Activated naive CD4-positive, alpha-beta T cell treated with anti-CD3 and anti-CD28 coated beads, Interleukin-2, amount 50 U/mL, for 24 hours (primary cell): ENCODE results near the gene LARP4B.

Experiments
- H3K27ac Mint-ChIP-seq: one replicate; pipeline ENCODE4 v1.8.0; 2021; ENCODE audit warnings: mild to moderate bottlenecking, mixed read lengths
- H3K27me3 Mint-ChIP-seq: one replicate; pipeline ENCODE4 v1.8.0; 2021; ENCODE audit warnings: mixed read lengths
- H3K36me3 Mint-ChIP-seq: one replicate; pipeline ENCODE4 v1.8.0; 2021; ENCODE audit warnings: mixed read lengths
- H3K4me1 Mint-ChIP-seq: one replicate; pipeline ENCODE4 v1.8.0; 2021; ENCODE audit warnings: mixed read lengths
- H3K4me3 Mint-ChIP-seq: one replicate; pipeline ENCODE4 v1.8.0; 2021; ENCODE audit warnings: mild to moderate bottlenecking, mixed read lengths
- H3K9me3 Mint-ChIP-seq: one replicate; pipeline ENCODE4 v1.8.0; 2021; ENCODE audit warnings: mixed read lengths

Gene LARP4B

DNA sequence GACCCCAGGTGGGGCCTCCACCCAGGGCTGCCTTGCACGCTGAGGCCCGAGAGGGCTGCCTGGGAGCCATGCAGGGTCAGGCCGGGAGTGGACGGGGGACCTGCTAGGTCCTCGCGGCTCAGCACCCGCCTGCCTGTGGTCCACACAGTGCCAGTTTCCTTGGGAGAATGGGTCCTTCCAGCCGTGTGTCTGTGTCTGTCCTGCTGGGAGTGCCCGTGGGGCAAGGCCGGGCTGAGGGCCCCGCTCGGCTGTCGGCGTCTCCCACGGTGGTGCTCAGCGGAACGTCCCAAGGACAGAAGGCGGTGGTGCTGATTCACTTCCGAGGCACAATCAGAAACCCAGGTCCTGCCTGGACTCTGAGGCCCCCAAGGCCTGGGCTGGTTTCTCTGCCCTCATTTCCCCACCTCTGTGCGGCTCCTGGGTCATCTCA lies 33.5 kb upstream of the LARP4B start:
- Mint-ChIP-seq H3K4me1 (peaks cover 7% of the 10 kb centered on the region), H3K27me3 (peaks cover 2% of the 10 kb centered on the region), H3K4me3 (no peak overlapping the region), H3K36me3 (peaks cover 2% of the 10 kb centered on the region), H3K9me3 (no peaks in the 10 kb centered on the region), H3K27ac (no peak overlapping the region)

- Mint-ChIP-seq H3K27ac (no peak overlapping the region), H3K27me3 (peaks cover 2% of the 10 kb centered on the region), H3K4me3 (no peak overlapping the region), H3K9me3 (no peaks in the 10 kb centered on the region), H3K4me1 (peaks cover 7% of the 10 kb centered on the region), H3K36me3 (peaks cover 2% of the 10 kb centered on the region)
These were observed 32.9 kb upstream of the LARP4B start for GRCh38 chr10:964321-964987.

GRCh38 chr10:963655-964054 lies 32.1 kb upstream of the LARP4B start:
- Mint-ChIP-seq H3K27ac (no peak overlapping the region), H3K9me3 (no peaks in the 10 kb centered on the region), H3K4me1 (peaks cover 7% of the 10 kb centered on the region), H3K27me3 (no peaks in the 10 kb centered on the region), H3K4me3 (no peak overlapping the region), H3K36me3 (peaks cover 2% of the 10 kb centered on the region)

DNA sequence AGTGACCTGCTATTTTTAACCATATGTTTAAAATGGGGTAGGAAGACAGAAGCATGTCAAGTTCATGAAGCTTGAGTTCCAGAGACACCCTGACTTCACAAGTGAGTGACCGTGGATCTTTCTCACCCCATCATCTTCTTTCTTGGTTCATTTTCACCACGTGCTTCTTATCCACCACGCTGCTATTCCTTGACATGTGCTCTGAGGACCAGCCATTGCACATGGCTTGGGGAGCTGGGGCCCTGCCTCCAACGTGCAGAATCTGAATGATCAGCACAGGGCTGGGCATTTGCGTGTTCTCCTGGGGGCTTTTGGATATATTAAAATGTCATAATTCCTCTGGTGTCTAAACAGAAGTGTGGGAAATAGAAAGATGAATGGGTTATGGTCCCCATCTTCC lies 31.7 kb upstream of the LARP4B start:
- Mint-ChIP-seq H3K27ac (no peak overlapping the region), H3K4me3 (no peak overlapping the region), H3K36me3 (peaks cover 2% of the 10 kb centered on the region), H3K27me3 (no peaks in the 10 kb centered on the region), H3K9me3 (no peaks in the 10 kb centered on the region), H3K4me1 (peaks cover 7% of the 10 kb centered on the region)

DNA sequence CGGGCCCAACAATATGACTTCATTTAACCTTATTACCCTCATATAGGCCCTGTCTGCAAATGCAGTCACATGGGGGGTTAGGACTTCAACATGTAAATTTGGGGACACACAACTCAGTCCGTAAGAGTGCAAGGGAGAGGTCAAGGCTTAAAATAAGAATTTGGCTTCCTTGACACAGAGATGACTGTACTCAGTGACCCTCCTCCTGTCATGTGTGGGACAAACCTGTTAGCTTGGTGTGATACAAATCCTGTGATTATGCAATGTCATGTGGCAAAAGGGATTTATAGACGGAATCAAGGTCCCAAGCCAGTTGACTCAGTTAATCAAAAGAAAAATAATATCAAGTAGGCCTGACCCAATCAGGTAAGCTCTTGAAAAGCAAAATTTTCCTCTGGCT lies 30.8 kb upstream of the LARP4B start:
- H3K4me3 Mint-ChIP-seq = no peak overlapping the region
- peaks cover 6% of the 10 kb centered on the region for H3K4me1 Mint-ChIP-seq
- peaks cover 2% of the 10 kb centered on the region for H3K36me3 Mint-ChIP-seq
- H3K27me3 Mint-ChIP-seq = no peaks in the 10 kb centered on the region
- no peaks in the 10 kb centered on the region for H3K9me3 Mint-ChIP-seq
- no peak overlapping the region for H3K27ac Mint-ChIP-seq

- H3K27me3 Mint-ChIP-seq = no peaks in the 10 kb centered on the region
- no peaks in the 10 kb centered on the region for H3K4me1 Mint-ChIP-seq
- no peak overlapping the region for H3K27ac Mint-ChIP-seq
- no peak overlapping the region for H3K4me3 Mint-ChIP-seq
- no peaks in the 10 kb centered on the region for H3K36me3 Mint-ChIP-seq
- no peaks in the 10 kb centered on the region for H3K9me3 Mint-ChIP-seq
These were observed 27.4 kb upstream of the LARP4B start for GRCh38 chr10:958856-959255.

DNA sequence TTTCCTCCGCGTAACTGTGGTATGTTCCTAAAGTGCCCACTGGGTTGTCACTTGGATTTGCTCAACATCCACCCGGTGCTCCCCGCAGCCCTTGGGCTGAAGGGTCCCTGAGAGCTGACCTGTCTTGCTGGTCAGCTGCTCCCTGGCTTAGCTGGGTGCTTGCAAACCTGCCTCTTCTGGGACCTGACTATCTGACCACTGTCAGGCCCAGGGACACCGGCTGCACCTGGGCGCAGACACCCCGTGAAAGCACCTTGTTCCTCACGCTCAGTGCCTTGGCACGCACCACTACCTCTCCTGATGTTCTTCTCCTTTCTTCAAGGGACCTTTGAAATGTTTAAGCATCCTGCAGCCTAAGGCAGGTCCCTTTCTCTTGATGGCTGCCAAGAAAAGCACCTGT lies 26.6 kb upstream of the LARP4B start:
- H3K27ac Mint-ChIP-seq = no peak overlapping the region
- H3K4me3 Mint-ChIP-seq = no peak overlapping the region
- no peaks in the 10 kb centered on the region for H3K4me1 Mint-ChIP-seq
- H3K9me3 Mint-ChIP-seq = no peaks in the 10 kb centered on the region
- H3K36me3 Mint-ChIP-seq = no peaks in the 10 kb centered on the region
- H3K27me3 Mint-ChIP-seq = no peaks in the 10 kb centered on the region

DNA sequence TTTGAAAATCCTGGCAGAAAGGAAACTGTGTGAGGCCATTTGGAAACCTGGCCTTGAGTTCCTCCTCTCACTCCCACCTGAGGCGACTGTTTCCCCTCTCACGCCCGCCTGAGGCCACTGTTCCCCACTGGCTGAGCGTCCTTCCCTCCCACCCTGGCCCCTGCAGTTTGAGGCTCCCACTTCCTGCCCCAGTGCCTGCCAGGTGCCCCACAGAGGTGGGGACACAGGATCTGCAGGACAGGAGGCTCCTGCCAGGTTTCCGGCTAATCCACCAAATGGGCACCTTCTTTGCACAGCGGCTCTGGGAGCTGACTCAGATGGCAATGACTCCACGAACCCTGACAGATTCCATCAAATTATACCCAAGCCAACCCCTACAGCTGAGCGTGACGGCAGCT lies 24.3 kb upstream of the LARP4B start:
- Mint-ChIP-seq H3K4me1 (no peaks in the 10 kb centered on the region), H3K4me3 (no peak overlapping the region), H3K27me3 (no peaks in the 10 kb centered on the region), H3K9me3 (no peaks in the 10 kb centered on the region), H3K27ac (no peak overlapping the region), H3K36me3 (no peaks in the 10 kb centered on the region)

- Mint-ChIP-seq H3K36me3 (no peaks in the 10 kb centered on the region), H3K4me3 (no peak overlapping the region), H3K27me3 (no peaks in the 10 kb centered on the region), H3K27ac (no peak overlapping the region), H3K4me1 (no peaks in the 10 kb centered on the region), H3K9me3 (no peaks in the 10 kb centered on the region)
These were observed 23.8 kb upstream of the LARP4B start for GRCh38 chr10:955127-955819.

GRCh38 chr10:954396-954795 lies 22.9 kb upstream of the LARP4B start:
- Mint-ChIP-seq H3K4me3 (no peak overlapping the region), H3K36me3 (peaks cover 3% of the 10 kb centered on the region), H3K4me1 (no peaks in the 10 kb centered on the region), H3K27ac (no peak overlapping the region), H3K27me3 (no peaks in the 10 kb centered on the region), H3K9me3 (no peaks in the 10 kb centered on the region)

- no peaks in the 10 kb centered on the region for H3K9me3 Mint-ChIP-seq
- H3K4me1 Mint-ChIP-seq = no peaks in the 10 kb centered on the region
- peaks cover 3% of the 10 kb centered on the region for H3K36me3 Mint-ChIP-seq
- H3K27me3 Mint-ChIP-seq = no peaks in the 10 kb centered on the region
- H3K4me3 Mint-ChIP-seq = no peak overlapping the region
- H3K27ac Mint-ChIP-seq = no peak overlapping the region
These were observed 22.3 kb upstream of the LARP4B start for GRCh38 chr10:953836-954235.

- Mint-ChIP-seq H3K27me3 (no peaks in the 10 kb centered on the region), H3K9me3 (no peaks in the 10 kb centered on the region), H3K4me1 (peaks cover 4% of the 10 kb centered on the region), H3K36me3 (peaks cover 3% of the 10 kb centered on the region), H3K27ac (peak overlapping the region; percentile 83), H3K4me3 (no peak overlapping the region)
These were observed 17.9 kb upstream of the LARP4B start for GRCh38 chr10:949446-949845.

DNA sequence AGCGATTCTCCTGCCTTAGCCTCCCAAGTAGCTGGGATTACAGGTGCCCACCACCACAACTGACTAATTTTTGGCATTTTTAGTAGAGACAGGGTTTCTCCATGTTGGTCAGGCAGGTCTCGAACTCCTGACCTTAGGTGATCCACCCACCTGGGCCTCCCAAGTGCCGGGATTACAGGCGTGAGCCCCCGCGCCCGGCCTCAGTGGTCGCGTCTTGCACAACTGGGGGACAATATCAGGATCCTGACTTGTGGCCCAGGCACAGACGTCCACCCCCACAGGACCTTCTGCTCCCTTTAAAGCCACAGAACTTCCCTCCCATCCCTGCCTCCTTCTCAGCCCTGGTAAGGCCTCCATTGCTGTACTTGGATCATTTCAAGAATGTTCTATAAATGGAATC lies 16.8 kb upstream of the LARP4B start:
- Mint-ChIP-seq H3K36me3 (peaks cover 3% of the 10 kb centered on the region), H3K27me3 (no peaks in the 10 kb centered on the region), H3K4me3 (no peak overlapping the region), H3K27ac (no peak overlapping the region), H3K9me3 (no peaks in the 10 kb centered on the region), H3K4me1 (peaks cover 9% of the 10 kb centered on the region)

DNA sequence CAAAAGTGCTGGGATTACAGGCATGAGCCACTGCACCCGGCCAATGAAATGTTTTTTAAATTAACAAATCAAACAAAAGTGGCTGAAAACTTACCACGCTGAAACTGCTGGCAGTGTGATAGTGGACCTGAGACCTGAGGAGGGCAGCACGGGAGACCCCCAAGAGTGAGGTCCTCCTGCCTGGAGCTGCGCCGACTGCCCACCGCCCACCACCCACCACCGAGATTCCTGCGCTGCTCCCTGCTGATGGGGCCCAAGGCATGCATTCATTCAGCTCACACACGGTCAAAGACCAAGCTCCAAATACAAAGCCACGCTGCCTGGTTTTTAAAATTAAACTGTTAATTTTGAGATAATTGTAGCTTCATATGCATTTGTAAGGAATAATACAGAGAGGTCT lies 16.4 kb upstream of the LARP4B start:
- Mint-ChIP-seq H3K4me1 (peaks cover 9% of the 10 kb centered on the region), H3K27me3 (no peaks in the 10 kb centered on the region), H3K36me3 (peaks cover 3% of the 10 kb centered on the region), H3K27ac (no peak overlapping the region), H3K4me3 (no peak overlapping the region), H3K9me3 (no peaks in the 10 kb centered on the region)

DNA sequence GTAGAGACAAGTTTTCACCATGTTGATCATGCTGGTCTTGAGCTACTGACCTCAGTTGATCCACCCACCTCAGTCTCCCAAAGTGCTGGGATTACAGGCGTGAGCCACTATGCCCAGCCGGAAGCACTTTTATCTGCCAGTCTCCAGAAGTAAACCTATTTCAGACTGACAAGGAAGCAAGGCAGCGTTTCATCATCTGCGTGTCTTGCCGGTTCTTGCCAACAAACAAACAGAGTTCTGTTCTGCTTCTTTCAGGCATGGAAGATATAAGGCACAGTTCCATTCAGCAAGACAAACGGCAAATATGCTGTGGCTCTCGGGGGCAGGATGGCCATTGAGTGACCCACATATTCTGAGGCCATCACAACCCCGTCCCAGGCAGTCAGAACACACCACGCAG lies 15.5 kb upstream of the LARP4B start:
- H3K4me3 Mint-ChIP-seq = no peak overlapping the region
- no peaks in the 10 kb centered on the region for H3K9me3 Mint-ChIP-seq
- H3K4me1 Mint-ChIP-seq = peaks cover 14% of the 10 kb centered on the region
- peaks cover 3% of the 10 kb centered on the region for H3K36me3 Mint-ChIP-seq
- H3K27me3 Mint-ChIP-seq = no peaks in the 10 kb centered on the region
- no peak overlapping the region for H3K27ac Mint-ChIP-seq

DNA sequence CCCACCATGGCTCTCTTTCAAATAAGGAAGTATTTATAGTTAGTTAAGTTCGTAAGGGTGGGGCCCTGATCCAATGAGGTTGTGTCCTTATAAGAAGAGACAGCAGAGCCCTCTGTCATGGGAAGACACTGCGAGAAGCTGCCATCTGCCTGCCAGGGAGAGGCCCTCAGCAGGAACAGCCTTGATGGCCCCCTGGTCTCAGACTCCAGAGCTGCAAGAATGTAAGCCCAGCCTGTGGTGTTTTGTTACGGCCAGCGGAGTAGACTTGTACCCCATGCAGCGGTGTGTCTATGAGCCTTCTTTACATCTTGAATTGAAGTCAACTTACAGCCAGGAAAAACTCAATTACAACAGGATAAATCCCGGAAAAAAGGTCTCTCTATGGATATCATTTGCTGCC lies 14.3 kb upstream of the LARP4B start:
- peaks cover 17% of the 10 kb centered on the region for H3K4me1 Mint-ChIP-seq
- H3K36me3 Mint-ChIP-seq = peaks cover 3% of the 10 kb centered on the region
- no peaks in the 10 kb centered on the region for H3K9me3 Mint-ChIP-seq
- H3K27ac Mint-ChIP-seq = no peak overlapping the region
- H3K4me3 Mint-ChIP-seq = no peak overlapping the region
- H3K27me3 Mint-ChIP-seq = no peaks in the 10 kb centered on the region
